H1 (cell line): ENCODE results near the gene VAV2. TPM values are rescaled to one million over a fixed set of nuclear protein-coding genes. Genes with fewer than 3 reads are reported as not detected.

Source experiments
- CTCF ChIA-PET: fragments of 300-600 bp; sonication (Branson Sonifier 250); formaldehyde crosslinking; loops from one replicate; lab custom pipeline; 2021; ENCODE audit not compliant: partially characterized antibody; lab: Charles Lee
- POLR2A ChIA-PET: fragments of 300-600 bp; sonication (Branson Sonifier 250); formaldehyde crosslinking; loops from one replicate; lab custom pipeline; 2021; ENCODE audit warnings: inconsistent platforms; ENCODE audit not compliant: partially characterized antibody; lab: Charles Lee
- DNase-seq, 2 experiments: peaks; one replicate each; pipeline versions ENCODE4 v3.0.0 to v3.0.0-alpha.2; 2010 to 2022; ENCODE audit warnings: low spot score in 2 of 2, low read depth in 1 of 2, mixed read lengths in 1 of 2
- FAIRE-seq: peaks from 2 replicates; lab custom pipeline; 2011; peaks lifted over from hg19 to GRCh38; lab: Jason Lieb, UNC
- H2AFZ ChIP-seq: 2 replicates; pipeline ENCODE4 v1.8.1; 2012; ENCODE audit warnings: low read length, inconsistent platforms
- H2AK5ac ChIP-seq: 2 replicates; pipeline ENCODE4 v1.6.1; 2013; ENCODE audit warnings: low read depth, low read length
- H2BK120ac ChIP-seq: replicated peaks from 2 replicates; pipeline ENCODE3; 2013; ENCODE audit warnings: low read depth, low read length, inconsistent platforms
- H2BK12ac ChIP-seq: 2 replicates; pipeline ENCODE4 v1.6.1; 2013; ENCODE audit warnings: low read depth, low read length
- H2BK15ac ChIP-seq: 2 replicates; pipeline ENCODE4 v1.6.1; 2013; ENCODE audit warnings: low read length
- H2BK20ac ChIP-seq: 2 replicates; pipeline ENCODE4 v1.6.1; 2013; ENCODE audit warnings: low read length
- H2BK5ac ChIP-seq: 2 replicates; pipeline ENCODE4 v1.6.1; 2013; ENCODE audit warnings: low read depth, low read length
- H3K14ac ChIP-seq: 2 replicates; pipeline ENCODE4 v1.6.1; 2013; ENCODE audit warnings: inconsistent platforms; ENCODE audit not compliant: insufficient read length
- H3K18ac ChIP-seq: 2 replicates; pipeline ENCODE4 v1.6.1; 2013; ENCODE audit warnings: low read length; ENCODE audit errors: extremely low read depth
- H3K23ac ChIP-seq: 2 replicates; pipeline ENCODE4 v1.6.1; 2013; ENCODE audit warnings: inconsistent platforms; ENCODE audit not compliant: insufficient read length
- H3K23me2 ChIP-seq: 2 replicates; pipeline ENCODE4 v1.6.1; 2013; ENCODE audit warnings: low read depth, low read length
- H3K27ac ChIP-seq: 2 replicates; pipeline ENCODE4 v1.6.1; 2011; ENCODE audit warnings: low read depth, low read length, inconsistent platforms
- H3K27me3 ChIP-seq, 4 experiments: replicated peaks in 1 of 4; 1 replicate in 1 of 4; 2 replicates in 3 of 4; pipeline versions ENCODE4 v1.6.1 to v1.8.1; 2011 to 2013; ENCODE audit warnings: low read length in 3 of 4, mild to moderate bottlenecking in 3 of 4, inconsistent platforms in 2 of 4, mixed read lengths in 2 of 4, moderate library complexity in 1 of 4; ENCODE audit not compliant: control insufficient read depth in 3 of 4, insufficient read depth in 3 of 4; ENCODE audit errors: extremely low read depth in 1 of 4
- H3K36me3 ChIP-seq, 4 experiments: 2 replicates each; pipeline versions ENCODE4 v1.6.1 to v1.8.1; 2011 to 2013; ENCODE audit warnings: mild to moderate bottlenecking in 4 of 4, low read length in 3 of 4, moderate library complexity in 2 of 4, control low read depth in 1 of 4, inconsistent platforms in 1 of 4; ENCODE audit not compliant: insufficient read depth in 4 of 4, control insufficient read depth in 2 of 4
- H3K4ac ChIP-seq: replicated peaks from 2 replicates; pipeline ENCODE3; 2013; ENCODE audit warnings: low read length, low read depth, mixed read lengths, inconsistent platforms; ENCODE audit not compliant: insufficient read length
- H3K4me1 ChIP-seq, 4 experiments: replicated peaks in 1 of 4; 1 replicate in 1 of 4; 2 replicates in 3 of 4; pipeline versions ENCODE4 v1.6.1 to v1.8.1; 2011 to 2013; ENCODE audit warnings: low read length in 3 of 4, inconsistent platforms in 2 of 4, mixed read lengths in 1 of 4; ENCODE audit not compliant: insufficient read depth in 4 of 4, control insufficient read depth in 3 of 4
- H3K4me2 ChIP-seq, 2 experiments: 2 replicates each; pipeline versions ENCODE4 v1.6.1 to v1.8.1; 2011 to 2013; ENCODE audit warnings: low read depth in 2 of 2, low read length in 2 of 2, control low read depth in 1 of 2, inconsistent platforms in 1 of 2, mild to moderate bottlenecking in 1 of 2; ENCODE audit not compliant: insufficient read depth in 1 of 2
- H3K4me3 ChIP-seq, 4 experiments: fragments of 200-600, 300-600 bp in 1 of 4; sonication (generic), shearing (Covaris generic), sonication (Bioruptor Twin) in 1 of 4; 2 replicates each; pipeline versions ENCODE4 v1.5.1 to v1.8.1; 2011 to 2016; ENCODE audit warnings: low read length in 4 of 4, low read depth in 3 of 4, control low read depth in 2 of 4, inconsistent platforms in 2 of 4, mild to moderate bottlenecking in 2 of 4, mixed read lengths in 1 of 4, moderate library complexity in 1 of 4; ENCODE audit not compliant: insufficient read depth in 2 of 4; ENCODE audit errors: extremely low read depth in 1 of 4
- H3K56ac ChIP-seq: replicated peaks from 2 replicates; pipeline ENCODE3; 2013; ENCODE audit warnings: low read depth, mild to moderate bottlenecking, mixed read lengths, low read length, inconsistent platforms; ENCODE audit not compliant: insufficient read length
- H3K79me1 ChIP-seq: 2 replicates; pipeline ENCODE4 v1.6.1; 2013; ENCODE audit warnings: low read depth, low read length, control low read depth
- H3K79me2 ChIP-seq, 2 experiments: 2 replicates each; pipeline versions ENCODE4 v1.6.1 to v1.8.1; 2012 to 2013; ENCODE audit warnings: low read length in 2 of 2, mild to moderate bottlenecking in 2 of 2, inconsistent platforms in 1 of 2; ENCODE audit not compliant: insufficient read depth in 2 of 2, control insufficient read depth in 1 of 2
- H3K9ac ChIP-seq, 4 experiments: replicated peaks in 1 of 4; 1 replicate in 1 of 4; 2 replicates in 3 of 4; pipeline versions ENCODE4 v1.6.1 to v1.8.1; 2011 to 2013; ENCODE audit warnings: low read depth in 3 of 4, low read length in 3 of 4, control low read depth in 2 of 4, mild to moderate bottlenecking in 2 of 4, moderate library complexity in 2 of 4, inconsistent platforms in 1 of 4; ENCODE audit errors: extremely low read depth in 1 of 4
- H3K9me3 ChIP-seq, 2 experiments: 2 replicates each; pipeline versions ENCODE4 v1.6.1 to v1.8.1; 2012 to 2013; ENCODE audit warnings: mild to moderate bottlenecking in 2 of 2, moderate library complexity in 2 of 2, control low read depth in 1 of 2, inconsistent platforms in 1 of 2, low read depth in 1 of 2, low read length in 1 of 2, mixed read lengths in 1 of 2; ENCODE audit not compliant: insufficient read depth in 2 of 2
- H4K20me1 ChIP-seq, 2 experiments: replicated peaks in 1 of 2; 2 replicates each; pipeline versions ENCODE3 to v1.8.1; 2011 to 2013; ENCODE audit warnings: inconsistent platforms in 2 of 2, low read length in 2 of 2, mild to moderate bottlenecking in 1 of 2; ENCODE audit not compliant: insufficient read depth in 2 of 2, control insufficient read depth in 1 of 2
- H4K5ac ChIP-seq: 2 replicates; pipeline ENCODE4 v1.6.1; 2013; ENCODE audit warnings: low read length, low read depth, mixed read lengths, inconsistent platforms; ENCODE audit not compliant: insufficient read length
- H4K8ac ChIP-seq: 2 replicates; pipeline ENCODE4 v1.8.0; 2013; ENCODE audit warnings: mild to moderate bottlenecking, moderate library complexity, low read length, inconsistent platforms; ENCODE audit not compliant: insufficient read depth; ENCODE audit errors: extremely low read depth
- H4K91ac ChIP-seq: replicated peaks from 2 replicates; pipeline ENCODE3; 2013; ENCODE audit warnings: low read length, mixed read lengths, inconsistent platforms; ENCODE audit not compliant: insufficient read length
- CEBPB ChIP-seq: IDR thresholded peaks from 2 replicates; pipeline ENCODE4 v1.6.1; 2012; ENCODE audit warnings: low read depth, low read length
- SP1 ChIP-seq: IDR thresholded peaks from 2 replicates; pipeline ENCODE4 v1.6.1; 2011; ENCODE audit warnings: low read depth, low read length
- WGBS, 2 experiments: shearing (Covaris generic) in 1 of 2; methylation state at CpG; one replicate each; pipeline versions ENCODE4 v1.1.6 to v1.1.7; 2013 to 2015; ENCODE audit warnings: low lambda C conversion rate in 2 of 2, mixed read lengths in 2 of 2, inconsistent platforms in 1 of 2, low coverage in 1 of 2, missing lambda C conversion rate in 1 of 2; ENCODE audit not compliant: insufficient replicate concordance in 2 of 2, insufficient coverage in 1 of 2, insufficient read length in 1 of 2; ENCODE audit errors: extremely low coverage in 1 of 2, missing lambda C conversion rate in 1 of 2; 5-methylcytosine and 5-hydroxymethylcytosine counted together
- polyA plus RNA-seq, 7 experiments: library from polyadenylated mRNA; depleted of rRNA in 3 of 7; stranded (reverse) in 5 of 7; unstranded in 2 of 7; fragments of >200 nt in 5 of 7; fragments of 200-250 nt in 2 of 7; gene quantifications; 1 replicate in 5 of 7; 2 replicates in 1 of 7; 4 replicates in 1 of 7; pipeline versions ENCODE4 v1.2.1 to v1.2.3, GENCODE V29; 2011 to 2013; ENCODE audit warnings: missing spikeins in 2 of 7, mixed read lengths in 2 of 7
- total RNA-seq: library from RNA; stranded (reverse); fragmentation: NEBNext Ultra II Directional; extraction: Animal tissue kit (Norgen Biotek cat#: 25700); gene quantifications from 2 replicates; pipeline ENCODE4 v1.2.1, GENCODE V29; 2021

The VAV2 gene
- total and polyA plus RNA-seq, 2 of the 8 experiments (the other 6 are each of a cell fraction or from before 2014, with no cell fraction given) = 13.6 to 37.6 TPM

DNA sequence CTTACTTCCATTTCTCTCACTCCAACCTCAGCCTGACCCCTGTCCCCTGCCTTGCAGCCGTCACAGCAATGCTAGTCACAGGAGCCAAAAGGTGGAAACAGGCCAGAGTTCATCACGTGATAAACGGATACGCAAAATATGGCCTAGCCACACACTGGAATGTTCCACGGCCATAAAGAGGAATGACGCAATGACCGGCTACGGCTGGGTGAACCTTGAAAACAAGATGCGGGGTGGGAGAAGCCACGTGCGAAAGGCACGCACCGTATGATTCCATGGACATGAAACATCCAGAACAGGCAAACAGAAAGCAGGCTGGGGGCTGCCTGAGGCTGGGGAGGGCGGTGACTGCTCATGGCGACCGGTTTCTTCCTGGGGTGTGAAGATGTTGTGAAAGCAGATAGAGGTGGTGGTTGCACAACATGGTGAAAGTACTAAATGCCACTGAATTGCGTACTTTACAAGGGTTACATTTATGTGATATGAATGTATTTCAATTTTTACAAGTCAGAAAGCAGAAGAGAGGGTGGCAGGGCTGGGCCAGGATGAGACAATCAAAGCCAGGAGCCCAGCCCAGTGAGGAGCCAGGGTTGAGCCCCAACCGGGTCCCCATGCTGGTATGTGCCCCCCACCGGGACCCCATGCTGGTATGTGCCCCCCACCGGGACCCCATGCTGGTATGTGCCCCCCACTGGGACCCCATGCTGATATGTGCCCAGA is 136.2 kb downstream of the VAV2 start:
- Histone ChIP-seq H4K5ac (no peak overlapping the region), H4K20me1 (peaks cover 2 to 11% of the 10 kb centered on the region in 2 experiments), H3K79me2 (peaks cover 0 to under 1% of the 10 kb centered on the region in 2 experiments; a peak in 1 of 4 replicates), H3K79me1 (peaks cover 18% of the 10 kb centered on the region), H3K9ac (no peak overlapping the region), H2BK20ac (no peak overlapping the region), H2BK5ac (0 out of 2 replicates have a peak overlapping the region, but pooled peaks have one; percentile 35), H3K18ac (no peak overlapping the region), H2AFZ (no peak overlapping the region), H2AK5ac (no peak overlapping the region), H3K14ac (no peak overlapping the region), H3K23ac (no peak overlapping the region), H3K4me2 (no peak overlapping the region), H3K4me3 (no peak overlapping the region), H4K8ac (no peak overlapping the region), H3K36me3 (peaks cover 0 to 2% (median 0%) of the 10 kb centered on the region in 4 experiments; a peak in 1 of 8 replicates), H2BK120ac (no peak overlapping the region), H3K23me2 (peaks cover 10% of the 10 kb centered on the region; the same call in 1 of the 2 replicates), H3K27ac (no peak overlapping the region), H3K4me1 (peaks cover 0 to 4% (median 0%) of the 10 kb centered on the region in 4 experiments; a peak in 3 of 7 replicates), H4K91ac (no peak overlapping the region), H3K9me3 (no peaks in the 10 kb centered on the region; a peak in 1 of 4 replicates), H3K27me3 (no peaks in the 10 kb centered on the region), H3K4ac (no peak overlapping the region), H2BK15ac (no peak overlapping the region), H2BK12ac (no peak overlapping the region)
- no peak for DNase-seq
- POLR2A ChIA-PET = no interaction called here
- no peak for FAIRE-seq
- CTCF ChIA-PET = no interaction called here
- TF ChIP-seq SP1 (no peak), CEBPB (peak; percentile 71)
- TF ChIP-seq, all 59 proteins: peak for 1
- 88% methylated on average over 20 of the region's 20 CpGs; no CpG with 5 or more reads in 1 of the 2 experiments for WGBS, 2 experiments
- H3K56ac ChIP-seq = no peak overlapping the region
